DOHH2 (cell line): ENCODE data around the gene CTSH.

ENCODE experiments used
- H3F3A ChIP-seq: fragments of 200-600 bp; sonication (generic), shearing (Covaris generic); 2 replicates; pipeline ENCODE4 v1.6.0; 2016; ENCODE audit warnings: antibody characterized with exemption, mild to moderate bottlenecking; ENCODE audit not compliant: control insufficient read depth, insufficient read depth
- H3K27ac ChIP-seq: fragments of 200-600 bp; sonication (generic); 2 replicates; pipeline ENCODE4 v1.5.1; 2014; ENCODE audit warnings: low read depth, mild to moderate bottlenecking, low read length, moderate library complexity
- H3K27me3 ChIP-seq: fragments of 200-600 bp; sonication (generic); 2 replicates; pipeline ENCODE4 v1.6.1; 2014; ENCODE audit warnings: mild to moderate bottlenecking, low read length, mixed read lengths; ENCODE audit not compliant: control insufficient read depth
- H3K36me3 ChIP-seq: fragments of 200-600 bp; sonication (generic); 2 replicates; pipeline ENCODE4 v1.6.1; 2014; ENCODE audit warnings: mild to moderate bottlenecking, low read length, moderate library complexity, mixed read lengths; ENCODE audit not compliant: control insufficient read depth
- H3K4me1 ChIP-seq: fragments of 200-600 bp; sonication (generic); 2 replicates; pipeline ENCODE4 v1.6.1; 2014; ENCODE audit warnings: mild to moderate bottlenecking, low read length, mixed read lengths; ENCODE audit not compliant: control insufficient read depth
- H3K4me2 ChIP-seq: fragments of 200-600 bp; sonication (generic); 2 replicates; pipeline ENCODE4 v1.6.0; 2014; ENCODE audit warnings: mild to moderate bottlenecking, low read length, moderate library complexity
- H3K4me3 ChIP-seq: fragments of 200-600 bp; sonication (generic); 2 replicates; pipeline ENCODE4 v1.5.1; 2014; ENCODE audit warnings: mild to moderate bottlenecking, low read length, mixed read lengths
- H3K79me2 ChIP-seq: fragments of 200-600 bp; sonication (generic); 2 replicates; pipeline ENCODE4 v1.6.1; 2014; ENCODE audit warnings: mild to moderate bottlenecking, low read length, mixed read lengths; ENCODE audit not compliant: control insufficient read depth
- H3K9me2 ChIP-seq: fragments of 200-600 bp; sonication (generic); replicated peaks from 2 replicates; pipeline ENCODE4 v1.6.1; 2014; ENCODE audit warnings: mild to moderate bottlenecking, low read length, mixed read lengths; ENCODE audit not compliant: control insufficient read depth
- H3K9me3 ChIP-seq: fragments of 200-600 bp; sonication (generic); 2 replicates; pipeline ENCODE4 v1.6.1; 2014; ENCODE audit warnings: antibody characterized with exemption, low read length, mixed read lengths; ENCODE audit not compliant: control insufficient read depth, insufficient read depth
- H4K20me1 ChIP-seq: fragments of 200-600 bp; sonication (generic); 2 replicates; pipeline ENCODE4 v1.6.0; 2014; ENCODE audit warnings: low read depth, mild to moderate bottlenecking, antibody characterized with exemption, low read length, moderate library complexity; ENCODE audit not compliant: control insufficient read depth, insufficient read depth
- EZH2phosphoT487 ChIP-seq: fragments of 200-600 bp; sonication (generic); IDR thresholded peaks from 2 replicates; pipeline ENCODE4 v1.6.1; 2017; ENCODE audit warnings: borderline replicate concordance, mild to moderate bottlenecking, antibody characterized with exemption, low read length, moderate library complexity, mixed read lengths
- TF ChIP-seq, protein P1 (sequence below): fragments of 200-600 bp; sonication (generic); IDR thresholded peaks from one replicate; pipeline ENCODE4 v1.5.1; 2014; ENCODE audit warnings: antibody characterized with exemption, mild to moderate bottlenecking, low read depth, low read length; ENCODE audit not compliant: poor library complexity, severe bottlenecking

The CTSH gene

DNA sequence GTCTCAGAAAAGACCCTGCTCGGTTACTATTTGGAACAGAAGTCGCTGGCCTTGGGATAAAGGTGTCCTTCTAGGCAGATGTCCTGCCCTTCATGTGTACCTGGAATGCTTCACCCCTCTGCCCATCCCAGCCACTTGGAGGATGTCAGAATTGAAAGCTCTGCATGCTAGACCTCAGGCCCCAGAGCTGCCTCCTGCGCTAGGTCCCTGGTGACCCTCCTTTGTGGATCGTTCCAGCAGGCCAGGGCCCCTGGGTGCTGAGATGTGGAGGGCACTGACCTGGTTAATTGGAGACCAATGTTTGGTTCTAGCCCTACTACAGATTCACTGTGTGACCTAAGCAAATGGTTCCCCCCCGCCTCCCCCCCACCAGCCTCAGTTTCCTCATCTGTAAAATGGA lies 2.7 kb upstream of the CTSH start:
- H3K9me2 ChIP-seq = no peaks in the 10 kb centered on the region
- H3K4me2 ChIP-seq = no peak overlapping the region

DNA sequence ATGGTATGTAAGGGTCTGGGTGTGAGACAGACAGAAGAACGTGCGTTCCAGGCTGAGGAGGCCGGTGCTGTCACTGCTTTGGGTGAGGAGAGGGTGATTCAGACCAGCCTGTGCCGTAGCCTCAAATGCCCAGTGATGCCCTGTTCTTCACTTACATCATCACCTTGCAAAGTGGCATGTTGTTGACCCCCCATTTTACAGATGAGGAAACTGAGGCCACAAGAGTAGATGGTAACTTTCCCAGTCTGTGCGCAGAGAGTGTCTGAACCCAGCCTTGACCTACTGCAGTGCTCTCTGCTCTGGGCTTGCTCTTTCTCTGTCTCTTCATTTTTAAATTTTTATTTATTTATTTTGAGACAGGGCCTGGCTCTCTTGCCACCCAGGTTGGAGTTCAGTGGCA lies 1.6 kb upstream of the CTSH start:
- Histone ChIP-seq H4K20me1 (no peaks in the 10 kb centered on the region), H3K4me2 (no peak overlapping the region), H3K4me1 (peaks cover 33% of the 10 kb centered on the region), H3K27ac (no peak overlapping the region), H3F3A (peaks cover 12% of the 10 kb centered on the region), H3K27me3 (no peaks in the 10 kb centered on the region; the same call in 1 of the 2 replicates), H3K9me2 (no peaks in the 10 kb centered on the region), H3K79me2 (peaks cover 31% of the 10 kb centered on the region), H3K4me3 (no peak overlapping the region), H3K9me3 (no peaks in the 10 kb centered on the region), H3K36me3 (peaks cover 27% of the 10 kb centered on the region)
- TF ChIP-seq, protein P1, sequence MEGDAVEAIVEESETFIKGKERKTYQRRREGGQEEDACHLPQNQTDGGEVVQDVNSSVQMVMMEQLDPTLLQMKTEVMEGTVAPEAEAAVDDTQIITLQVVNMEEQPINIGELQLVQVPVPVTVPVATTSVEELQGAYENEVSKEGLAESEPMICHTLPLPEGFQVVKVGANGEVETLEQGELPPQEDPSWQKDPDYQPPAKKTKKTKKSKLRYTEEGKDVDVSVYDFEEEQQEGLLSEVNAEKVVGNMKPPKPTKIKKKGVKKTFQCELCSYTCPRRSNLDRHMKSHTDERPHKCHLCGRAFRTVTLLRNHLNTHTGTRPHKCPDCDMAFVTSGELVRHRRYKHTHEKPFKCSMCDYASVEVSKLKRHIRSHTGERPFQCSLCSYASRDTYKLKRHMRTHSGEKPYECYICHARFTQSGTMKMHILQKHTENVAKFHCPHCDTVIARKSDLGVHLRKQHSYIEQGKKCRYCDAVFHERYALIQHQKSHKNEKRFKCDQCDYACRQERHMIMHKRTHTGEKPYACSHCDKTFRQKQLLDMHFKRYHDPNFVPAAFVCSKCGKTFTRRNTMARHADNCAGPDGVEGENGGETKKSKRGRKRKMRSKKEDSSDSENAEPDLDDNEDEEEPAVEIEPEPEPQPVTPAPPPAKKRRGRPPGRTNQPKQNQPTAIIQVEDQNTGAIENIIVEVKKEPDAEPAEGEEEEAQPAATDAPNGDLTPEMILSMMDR = no peak
- no peak for TF ChIP-seq EZH2phosphoT487

More for the DNA sequence above, 2.7 kb upstream of the CTSH start:
- Histone ChIP-seq H3K9me3 (no peaks in the 10 kb centered on the region), H3K27me3 (no peaks in the 10 kb centered on the region; the same call in 1 of the 2 replicates), H3K4me3 (no peak overlapping the region), H3K4me1 (peaks cover 31% of the 10 kb centered on the region), H3K36me3 (peaks cover 23% of the 10 kb centered on the region), H3K79me2 (peaks cover 25% of the 10 kb centered on the region), H4K20me1 (no peaks in the 10 kb centered on the region), H3K27ac (no peak overlapping the region), H3F3A (peaks cover 5% of the 10 kb centered on the region)
- TF ChIP-seq, protein P1 = no peak
- TF ChIP-seq EZH2phosphoT487 = no peak

DNA sequence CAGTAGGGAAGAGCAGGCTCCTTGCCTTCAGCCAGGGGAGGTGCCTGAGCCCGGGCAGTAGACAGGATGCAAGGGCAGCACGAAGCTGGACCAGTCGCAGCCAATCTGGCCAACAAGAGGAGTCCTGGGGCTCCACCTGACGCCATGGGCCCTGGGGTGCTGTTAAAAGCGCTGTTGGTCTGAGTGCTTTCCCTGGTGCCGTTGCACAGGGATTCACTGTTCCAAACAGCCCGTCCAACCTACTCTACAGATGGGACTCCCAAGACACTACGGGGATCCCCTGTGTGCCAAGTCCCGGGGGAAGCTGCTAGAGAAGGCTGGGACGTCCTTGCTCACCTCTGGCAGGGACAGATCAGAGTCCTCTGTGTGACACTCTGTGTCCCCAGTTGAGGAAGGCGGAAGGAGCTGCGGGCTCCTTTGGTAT lies 632 bp downstream of the CTSH start:
- Histone ChIP-seq H3K27me3 (no peaks in the 10 kb centered on the region; the same call in 1 of the 2 replicates), H3K4me3 (peak overlapping the region; percentile 99), H3K4me2 (peak overlapping the region; percentile 96), H3K36me3 (peaks cover 43% of the 10 kb centered on the region), H3F3A (peaks cover 29% of the 10 kb centered on the region), H3K4me1 (peaks cover 42% of the 10 kb centered on the region), H3K9me2 (no peaks in the 10 kb centered on the region), H3K27ac (peak overlapping the region; percentile 97), H3K79me2 (peaks cover 49% of the 10 kb centered on the region), H3K9me3 (no peaks in the 10 kb centered on the region), H4K20me1 (no peaks in the 10 kb centered on the region)
- TF ChIP-seq, protein P1 = no peak
- TF ChIP-seq EZH2phosphoT487 = no peak
